SK-N-SH treated with all-trans-retinoic acid at 6 μM for 48 hours (cell line): ENCODE measurements around the gene MTIF2.

Source experiments
- BACH2 ChIP-seq: fragments of 250-450 bp; sonication (Bioruptor Pico); IDR thresholded peaks from 2 replicates; pipeline ENCODE4 v1.9.0; 2021; ENCODE audit warnings: mild to moderate bottlenecking, borderline replicate concordance
- CSDC2 ChIP-seq: fragments of 250-450 bp; sonication (Bioruptor Pico); IDR thresholded peaks from 2 replicates; pipeline ENCODE4 v1.5.0; 2020; ENCODE audit warnings: mild to moderate bottlenecking, moderate library complexity
- ESRRG ChIP-seq: fragments of 250-450 bp; sonication (Bioruptor Pico); IDR thresholded peaks from 2 replicates; pipeline ENCODE4 v1.6.1; 2021; ENCODE audit warnings: mild to moderate bottlenecking
- OSR1 ChIP-seq: fragments of 250-450 bp; sonication (Bioruptor Pico); IDR thresholded peaks from 2 replicates; pipeline ENCODE4 v1.8.0; 2022; ENCODE audit warnings: moderate library complexity, mild to moderate bottlenecking, inconsistent platforms
- PATZ1 ChIP-seq: fragments of 250-450 bp; sonication (Bioruptor Pico); IDR thresholded peaks from 2 replicates; pipeline ENCODE4 v1.8.0; 2020; ENCODE audit warnings: mild to moderate bottlenecking, moderate library complexity, borderline replicate concordance
- PPARA ChIP-seq: fragments of 250-450 bp; sonication (Bioruptor Pico); IDR thresholded peaks from 2 replicates; pipeline ENCODE4 v1.5.0; 2020; ENCODE audit warnings: mild to moderate bottlenecking, borderline replicate concordance
- ZFP3 ChIP-seq: fragments of 250-450 bp; sonication (Bioruptor Pico); IDR thresholded peaks from 2 replicates; pipeline ENCODE4 v1.5.0; 2020; ENCODE audit warnings: mild to moderate bottlenecking, moderate library complexity
- ZFP30 ChIP-seq: fragments of 450-650 bp; formaldehyde crosslinking; IDR thresholded peaks from 2 replicates; pipeline ENCODE4 v1.5.0; 2022; ENCODE audit warnings: mild to moderate bottlenecking, moderate library complexity
- ZNF565 ChIP-seq: fragments of 450-650 bp; formaldehyde crosslinking; conservative IDR thresholded peaks from 2 replicates; pipeline ENCODE4 v1.5.0; 2020; ENCODE audit warnings: low read depth, mild to moderate bottlenecking, moderate library complexity
- ZNF8 ChIP-seq: fragments of 450-650 bp; formaldehyde crosslinking; IDR thresholded peaks from 2 replicates; pipeline ENCODE4 v1.5.0; 2020; ENCODE audit warnings: mild to moderate bottlenecking, moderate library complexity
- TF ChIP-seq, protein P1 (sequence below): fragments of 250-450 bp; sonication (Bioruptor Pico); IDR thresholded peaks from 2 replicates; pipeline ENCODE4 v1.5.1; 2020; ENCODE audit warnings: low read depth, mild to moderate bottlenecking, moderate library complexity
- TF ChIP-seq, protein P2 (sequence below): fragments of 250-450 bp; sonication (Bioruptor Pico); IDR thresholded peaks from 2 replicates; pipeline ENCODE4 v1.5.1; 2021; ENCODE audit warnings: mild to moderate bottlenecking, moderate library complexity

- TF ChIP-seq PATZ1 (CRISPR knock-in tag) = no peak
- TF ChIP-seq OSR1 (CRISPR knock-in tag) = no peak
- TF ChIP-seq ESRRG = no peak
- no peak for TF ChIP-seq ZFP30 (CRISPR knock-in tag)
- no peak for TF ChIP-seq ZNF565 (CRISPR knock-in tag)
- TF ChIP-seq, protein P1, sequence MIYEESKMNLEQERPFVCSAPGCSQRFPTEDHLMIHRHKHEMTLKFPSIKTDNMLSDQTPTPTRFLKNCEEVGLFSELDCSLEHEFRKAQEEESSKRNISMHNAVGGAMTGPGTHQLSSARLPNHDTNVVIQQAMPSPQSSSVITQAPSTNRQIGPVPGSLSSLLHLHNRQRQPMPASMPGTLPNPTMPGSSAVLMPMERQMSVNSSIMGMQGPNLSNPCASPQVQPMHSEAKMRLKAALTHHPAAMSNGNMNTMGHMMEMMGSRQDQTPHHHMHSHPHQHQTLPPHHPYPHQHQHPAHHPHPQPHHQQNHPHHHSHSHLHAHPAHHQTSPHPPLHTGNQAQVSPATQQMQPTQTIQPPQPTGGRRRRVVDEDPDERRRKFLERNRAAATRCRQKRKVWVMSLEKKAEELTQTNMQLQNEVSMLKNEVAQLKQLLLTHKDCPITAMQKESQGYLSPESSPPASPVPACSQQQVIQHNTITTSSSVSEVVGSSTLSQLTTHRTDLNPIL (CRISPR knock-in tag) = no peak
- TF ChIP-seq PPARA = no peak
- TF ChIP-seq ZFP3 (CRISPR knock-in tag) = no peak
- TF ChIP-seq BACH2 (CRISPR knock-in tag) = no peak
- no peak for TF ChIP-seq CSDC2 (CRISPR knock-in tag)
- TF ChIP-seq, protein P2, sequence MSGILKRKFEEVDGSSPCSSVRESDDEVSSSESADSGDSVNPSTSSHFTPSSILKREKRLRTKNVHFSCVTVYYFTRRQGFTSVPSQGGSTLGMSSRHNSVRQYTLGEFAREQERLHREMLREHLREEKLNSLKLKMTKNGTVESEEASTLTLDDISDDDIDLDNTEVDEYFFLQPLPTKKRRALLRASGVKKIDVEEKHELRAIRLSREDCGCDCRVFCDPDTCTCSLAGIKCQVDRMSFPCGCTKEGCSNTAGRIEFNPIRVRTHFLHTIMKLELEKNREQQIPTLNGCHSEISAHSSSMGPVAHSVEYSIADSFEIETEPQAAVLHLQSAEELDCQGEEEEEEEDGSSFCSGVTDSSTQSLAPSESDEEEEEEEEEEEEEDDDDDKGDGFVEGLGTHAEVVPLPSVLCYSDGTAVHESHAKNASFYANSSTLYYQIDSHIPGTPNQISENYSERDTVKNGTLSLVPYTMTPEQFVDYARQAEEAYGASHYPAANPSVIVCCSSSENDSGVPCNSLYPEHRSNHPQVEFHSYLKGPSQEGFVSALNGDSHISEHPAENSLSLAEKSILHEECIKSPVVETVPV (CRISPR knock-in tag) = no peak
- TF ChIP-seq ZNF8 (CRISPR knock-in tag) = no peak
Observed at GRCh38 chr2:55231546-55232083, 37.4 kb downstream of the MTIF2 start.
